SU-DHL-6 (cell line): Measurements from ENCODE around the gene CSNK1D.

Experiments used
- H2AFZ ChIP-seq: fragments of 200-600 bp; sonication (generic); 2 replicates; pipeline ENCODE4 v1.6.1; 2014; ENCODE audit warnings: low read depth, mild to moderate bottlenecking, moderate library complexity, mixed read lengths, antibody characterized with exemption, low read length; ENCODE audit not compliant: severe bottlenecking
- H3F3A ChIP-seq: fragments of 200-600 bp; shearing (Covaris generic); 2 replicates; pipeline ENCODE4 v1.6.0; 2016; ENCODE audit warnings: antibody characterized with exemption, mild to moderate bottlenecking; ENCODE audit not compliant: insufficient read depth
- H3K27ac ChIP-seq: fragments of 200-600 bp; sonication (generic); 2 replicates; pipeline ENCODE4 v1.5.1; 2016; ENCODE audit warnings: low read depth, mild to moderate bottlenecking, low read length, moderate library complexity, mixed read lengths
- H3K27me3 ChIP-seq: fragments of 200-600 bp; sonication (generic), shearing (Covaris generic); 2 replicates; pipeline ENCODE4 v1.6.0; 2014; ENCODE audit warnings: mild to moderate bottlenecking, low read length
- H3K36me3 ChIP-seq: fragments of 200-600 bp; sonication (generic); 2 replicates; pipeline ENCODE4 v1.6.1; 2014; ENCODE audit warnings: mild to moderate bottlenecking, low read length, mixed read lengths
- H3K4me2 ChIP-seq: fragments of 300-600, 200-600 bp; shearing (Covaris generic), sonication (generic); 2 replicates; pipeline ENCODE4 v1.6.0; 2014; ENCODE audit warnings: low read length, low read depth, mild to moderate bottlenecking; ENCODE audit not compliant: poor library complexity, severe bottlenecking
- H3K4me3 ChIP-seq: fragments of 200-600 bp; sonication (generic); 2 replicates; pipeline ENCODE4 v1.5.1; 2014; ENCODE audit warnings: antibody characterized with exemption, low read length, mild to moderate bottlenecking, mixed read lengths; ENCODE audit not compliant: insufficient read depth, poor library complexity, severe bottlenecking
- H3K79me2 ChIP-seq: fragments of 200-600 bp; sonication (generic); 2 replicates; pipeline ENCODE4 v1.6.1; 2014; ENCODE audit warnings: mild to moderate bottlenecking, low read length, moderate library complexity; ENCODE audit not compliant: insufficient read depth
- H3K9ac ChIP-seq: fragments of 200-600 bp; sonication (generic); 2 replicates; pipeline ENCODE4 v1.7.0; 2014; ENCODE audit warnings: mild to moderate bottlenecking, low read length
- H3K9me2 ChIP-seq: fragments of 200-600 bp; sonication (generic); replicated peaks from 2 replicates; pipeline ENCODE4 v1.6.1; 2014; ENCODE audit warnings: low read length; ENCODE audit not compliant: insufficient read depth
- H3K9me3 ChIP-seq: fragments of 200-600 bp; sonication (generic); 2 replicates; pipeline ENCODE4 v1.6.1; 2014; ENCODE audit warnings: low read length, mixed read lengths; ENCODE audit not compliant: insufficient read depth
- H4K20me1 ChIP-seq: fragments of 200-600 bp; sonication (generic); 2 replicates; pipeline ENCODE4 v1.6.1; 2014; ENCODE audit warnings: low read depth, mild to moderate bottlenecking, antibody characterized with exemption, low read length, moderate library complexity, mixed read lengths
- EZH2phosphoT487 ChIP-seq: fragments of 200-600 bp; sonication (generic), shearing (Covaris generic); conservative IDR thresholded peaks from 2 replicates; pipeline ENCODE4 v1.6.1; 2018; ENCODE audit warnings: mild to moderate bottlenecking, antibody characterized with exemption, low read length, moderate library complexity, mixed read lengths
- TF ChIP-seq, protein P1 (sequence below): fragments of 200-600 bp; sonication (generic); IDR thresholded peaks from one replicate; pipeline ENCODE4 v1.5.1; 2017; ENCODE audit warnings: antibody characterized with exemption, mild to moderate bottlenecking, low read length, moderate library complexity; ENCODE audit not compliant: insufficient read depth, poor library complexity, severe bottlenecking

The CSNK1D gene

DNA sequence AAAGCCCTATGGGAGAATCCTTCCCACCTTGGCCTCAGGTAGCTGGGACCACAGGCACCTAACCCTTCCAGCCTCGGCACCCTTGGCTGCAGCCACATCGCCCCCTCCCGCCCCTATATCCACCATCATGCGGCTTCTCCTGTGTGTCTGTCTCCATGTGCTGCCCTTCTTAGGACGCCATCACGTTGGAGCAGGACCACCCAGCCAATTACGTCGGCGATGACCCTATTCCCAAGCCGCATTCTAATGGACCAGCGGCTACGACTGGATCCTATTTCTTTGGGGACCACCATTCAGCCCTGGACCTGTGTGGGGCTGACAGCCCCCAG, 57.6 kb downstream of the CSNK1D start:
- Histone ChIP-seq H3K9ac (no peak overlapping the region), H4K20me1 (no peaks in the 10 kb centered on the region), H3K4me3 (no peak overlapping the region), H3K27me3 (no peaks in the 10 kb centered on the region), H3K36me3 (no peaks in the 10 kb centered on the region), H3K9me3 (no peaks in the 10 kb centered on the region), H2AFZ (no peak overlapping the region), H3K9me2 (no peaks in the 10 kb centered on the region), H3F3A (0 out of 2 replicates have a peak, but pooled peaks cover 3% of the 10 kb centered on the region), H3K27ac (no peak overlapping the region), H3K4me2 (no peak overlapping the region), H3K79me2 (no peaks in the 10 kb centered on the region)
- TF ChIP-seq, protein P1, sequence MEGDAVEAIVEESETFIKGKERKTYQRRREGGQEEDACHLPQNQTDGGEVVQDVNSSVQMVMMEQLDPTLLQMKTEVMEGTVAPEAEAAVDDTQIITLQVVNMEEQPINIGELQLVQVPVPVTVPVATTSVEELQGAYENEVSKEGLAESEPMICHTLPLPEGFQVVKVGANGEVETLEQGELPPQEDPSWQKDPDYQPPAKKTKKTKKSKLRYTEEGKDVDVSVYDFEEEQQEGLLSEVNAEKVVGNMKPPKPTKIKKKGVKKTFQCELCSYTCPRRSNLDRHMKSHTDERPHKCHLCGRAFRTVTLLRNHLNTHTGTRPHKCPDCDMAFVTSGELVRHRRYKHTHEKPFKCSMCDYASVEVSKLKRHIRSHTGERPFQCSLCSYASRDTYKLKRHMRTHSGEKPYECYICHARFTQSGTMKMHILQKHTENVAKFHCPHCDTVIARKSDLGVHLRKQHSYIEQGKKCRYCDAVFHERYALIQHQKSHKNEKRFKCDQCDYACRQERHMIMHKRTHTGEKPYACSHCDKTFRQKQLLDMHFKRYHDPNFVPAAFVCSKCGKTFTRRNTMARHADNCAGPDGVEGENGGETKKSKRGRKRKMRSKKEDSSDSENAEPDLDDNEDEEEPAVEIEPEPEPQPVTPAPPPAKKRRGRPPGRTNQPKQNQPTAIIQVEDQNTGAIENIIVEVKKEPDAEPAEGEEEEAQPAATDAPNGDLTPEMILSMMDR, result no peak
- TF ChIP-seq EZH2phosphoT487, result no peak

DNA sequence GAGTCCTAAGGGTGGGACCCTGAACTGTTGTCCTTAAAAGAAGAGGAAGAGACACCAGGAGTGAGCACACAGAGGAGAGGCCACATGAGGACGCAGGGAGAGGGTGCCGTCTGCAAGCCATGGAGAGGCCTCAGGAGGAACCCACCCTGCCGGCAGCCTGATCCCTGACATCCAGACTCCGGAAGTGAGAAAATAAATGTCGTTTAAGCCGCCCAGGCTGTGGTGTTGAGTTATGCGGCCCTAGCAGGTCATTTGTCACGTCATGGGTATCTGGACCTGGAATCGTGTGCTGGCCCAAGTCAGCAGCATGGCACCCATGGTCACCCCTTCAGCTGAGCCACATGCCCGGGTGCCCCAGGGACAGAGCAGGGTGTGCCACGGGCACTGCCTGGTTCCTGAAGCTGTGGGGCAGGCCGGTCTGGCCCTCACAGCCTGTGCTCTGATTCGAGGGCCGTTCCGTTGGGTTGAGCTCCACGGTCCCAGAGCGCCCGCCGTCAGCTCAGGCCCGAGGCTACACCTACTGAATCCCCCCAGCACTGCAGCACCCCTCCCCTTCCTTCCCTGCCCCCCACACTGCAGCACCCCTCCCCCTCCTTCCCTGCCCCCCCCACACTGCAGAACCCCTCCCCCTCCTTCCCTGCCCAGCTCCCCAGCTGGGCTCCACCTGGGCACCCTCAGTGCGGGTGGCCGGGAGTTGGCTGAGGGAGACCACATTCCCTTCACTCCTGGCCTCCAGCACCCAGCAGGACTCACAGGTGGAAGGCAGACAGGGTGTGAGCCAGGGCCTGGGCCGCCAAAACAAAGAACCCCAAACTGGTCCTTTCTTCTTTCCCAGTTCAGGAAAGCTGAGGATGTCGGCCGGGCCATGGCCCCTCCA, 58.2 kb downstream of the CSNK1D start:
- Histone ChIP-seq H3K79me2 (no peaks in the 10 kb centered on the region), H4K20me1 (no peaks in the 10 kb centered on the region), H3K36me3 (no peaks in the 10 kb centered on the region), H3K4me3 (no peak overlapping the region), H2AFZ (no peak overlapping the region), H3K27me3 (no peaks in the 10 kb centered on the region), H3K9me2 (no peaks in the 10 kb centered on the region), H3F3A (0 out of 2 replicates have a peak, but pooled peaks cover 3% of the 10 kb centered on the region), H3K9me3 (no peaks in the 10 kb centered on the region), H3K9ac (no peak overlapping the region), H3K27ac (no peak overlapping the region), H3K4me2 (no peak overlapping the region)
- TF ChIP-seq, protein P1, result no peak
- no peak for TF ChIP-seq EZH2phosphoT487

DNA sequence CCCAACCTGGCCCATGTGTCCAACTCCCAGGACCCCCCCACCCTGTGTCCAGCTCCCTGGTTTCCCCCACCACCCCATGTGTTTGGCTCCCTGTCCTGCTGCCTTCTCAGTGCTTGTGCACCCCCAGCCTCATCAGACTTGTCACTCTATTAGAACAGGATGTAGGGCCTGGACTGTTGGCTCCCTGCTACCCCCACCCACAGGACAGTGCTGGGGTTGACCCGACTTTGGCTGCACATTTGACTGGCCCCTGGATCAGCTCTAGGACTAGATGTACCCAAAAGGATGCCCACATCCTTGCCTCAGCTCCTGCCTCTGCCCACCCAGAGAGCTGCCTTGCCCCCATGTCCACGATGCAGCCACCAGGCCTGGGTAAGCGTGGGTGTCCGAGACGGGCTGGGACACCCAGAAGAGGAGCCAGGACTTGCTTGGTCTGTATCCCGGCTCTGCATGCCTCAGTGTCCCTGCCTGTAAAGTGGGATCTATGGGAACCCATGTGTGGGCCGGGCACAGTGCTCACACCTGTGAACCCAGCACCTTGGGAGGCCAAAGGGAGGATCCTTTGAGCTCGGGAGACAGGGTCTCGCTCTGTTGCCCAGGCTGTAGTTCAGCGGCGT, 59.4 kb downstream of the CSNK1D start:
- no peak overlapping the region for H3K4me3 ChIP-seq
- no peaks in the 10 kb centered on the region for H3K79me2 ChIP-seq
- H3K9me3 ChIP-seq, result no peaks in the 10 kb centered on the region
- H3K4me2 ChIP-seq, result no peak overlapping the region
- H3K36me3 ChIP-seq, result no peaks in the 10 kb centered on the region
- TF ChIP-seq EZH2phosphoT487, result no peak
- TF ChIP-seq, protein P1, result no peak
- H4K20me1 ChIP-seq, result no peaks in the 10 kb centered on the region
- no peak overlapping the region for H3K9ac ChIP-seq
- 0 out of 2 replicates have a peak, but pooled peaks cover 3% of the 10 kb centered on the region for H3F3A ChIP-seq
- no peaks in the 10 kb centered on the region for H3K9me2 ChIP-seq
- H3K27me3 ChIP-seq, result no peaks in the 10 kb centered on the region
- H2AFZ ChIP-seq, result no peak overlapping the region
- no peak overlapping the region for H3K27ac ChIP-seq
